NOMO-1 treated with dmso at 0.1 percent for 144 hours (cell line): ENCODE data around the gene ATAD2B.
"Not testable (repeated sequence)": the region's sequence is repeated elsewhere in the genome, so short reads cannot be mapped to it uniquely, and the experiment has no call there.

Experiments
- DNase-seq: peaks from one replicate; lab custom pipeline; 2025; ENCODE audit not compliant: unreplicated experiment; lab: John Stamatoyannopoulos, UW

Gene ATAD2B

GRCh38 chr2:23926750-23927571, at the start of gene ATAD2B:
TSS of gene ATAD2B (minus strand) at chr2:23927123. CDS start at chr2:23926770, 353 bp downstream.
- peak; percentile 90 for DNase-seq

- DNase-seq: no peak
Observed at GRCh38 chr2:23967846-23968245, 40.9 kb upstream of the ATAD2B start.

GRCh38 chr2:23954325-23955014, 27.5 kb upstream of the ATAD2B start:
- no peak for DNase-seq

- no peak for DNase-seq
Observed at GRCh38 chr2:23953625-23954024, 26.7 kb upstream of the ATAD2B start.

GRCh38 chr2:23952558-23952957, 25.6 kb upstream of the ATAD2B start:
- not testable (repeated sequence) for DNase-seq

GRCh38 chr2:23947350-23947749, 20.4 kb upstream of the ATAD2B start:
- no peak for DNase-seq

- no peak for DNase-seq
Observed at GRCh38 chr2:23944976-23945375, 18.1 kb upstream of the ATAD2B start.

- DNase-seq: no peak
Observed at GRCh38 chr2:23944527-23944926, 17.6 kb upstream of the ATAD2B start.

- no peak for DNase-seq
Observed at GRCh38 chr2:23943666-23944065, 16.7 kb upstream of the ATAD2B start.

- DNase-seq: no peak
Observed at GRCh38 chr2:23941644-23942043, 14.7 kb upstream of the ATAD2B start.

- peak; percentile 16 for DNase-seq
Observed at GRCh38 chr2:23940718-23941620, 14.0 kb upstream of the ATAD2B start.

- peak; percentile 32 for DNase-seq
Observed at GRCh38 chr2:23939987-23940717, 13.2 kb upstream of the ATAD2B start, which contains the start of gene UBXN2A. TSS of gene UBXN2A (plus strand) at chr2:23940463. CDS start at chr2:23958315, 17,852 bp downstream.

GRCh38 chr2:23934259-23934658, 7.3 kb upstream of the ATAD2B start:
- no peak for DNase-seq

- DNase-seq: no peak
Observed at GRCh38 chr2:23926290-23926749, 603 bp downstream of the ATAD2B start.

- DNase-seq: peak; percentile 92
Observed at GRCh38 chr2:23925702-23926289, 1.1 kb downstream of the ATAD2B start.

- DNase-seq: no peak
Observed at GRCh38 chr2:23924589-23925359, 2.1 kb downstream of the ATAD2B start.

- DNase-seq: no peak
Observed at GRCh38 chr2:23918837-23919489, 8.0 kb downstream of the ATAD2B start.

- no peak for DNase-seq
Observed at GRCh38 chr2:23916727-23917405, 10.1 kb downstream of the ATAD2B start.
